ENCODE data around the gene PLA2G2A. TPM values are rescaled to one million over a fixed set of nuclear protein-coding genes. Genes with fewer than 3 reads are reported as not detected.

The PLA2G2A gene
- total and polyA plus RNA-seq, 9 of the 15 experiments (the other 6 are each of a cell fraction or from before 2014, with no cell fraction given), result not detected

- no peak for FAIRE-seq
- Histone ChIP-seq H4K20me1 (replicated peaks; ENCODE audit: control insufficient read depth, insufficient read depth, low read length) (no peaks in the 10 kb centered on the region), H3K79me2 (ENCODE audit: control insufficient read depth, insufficient read depth, low read length) (no peaks in the 10 kb centered on the region), H3K9me1 (ENCODE audit: control insufficient read depth, insufficient read depth, low read length) (no peaks in the 10 kb centered on the region), H3K27ac (ENCODE audit: extremely low read depth, low read depth, low read length) (no peak overlapping the region), H3K4me1 (replicated peaks in 1 of 2; ENCODE audit: control insufficient read depth in 2 of 2, insufficient read depth in 2 of 2, low read length in 2 of 2) (no peaks in the 10 kb centered on the region), H3K36me3 (ENCODE audit: control insufficient read depth, insufficient read depth, low read length) (no peaks in the 10 kb centered on the region), H3K27me3 (ENCODE audit: control insufficient read depth in 2 of 2, insufficient read depth in 2 of 2, low read length in 2 of 2) (peaks cover under 1% of the 10 kb centered on the region in 2 experiments; a peak in 3 of 5 replicates), H3K4me3 (no peak overlapping the region), H3K9ac (ENCODE audit: insufficient read depth in 1 of 2, low read depth in 2 of 2, low read length in 2 of 2) (no peak overlapping the region), H3K4me2 (ENCODE audit: insufficient read depth, low read length) (no peak overlapping the region), H2AFZ (ENCODE audit: low read depth, low read length) (no peak overlapping the region), H3K9me3 (replicated peaks; ENCODE audit: control insufficient read depth, insufficient read depth, low read depth, low read length) (peaks cover 2% of the 10 kb centered on the region; the same call in 1 of the 2 replicates)
- ChIA-PET CTCF (ENCODE audit: low intra/inter-chr PET ratio) (no interaction called here), POLR2A (interaction anchor here (0.7 to 0.8 kb wide), 2 partner anchors 13 to 26 kb away, joined by 3 read pairs; no protein-coding TSS in a partner anchor)
- WGBS (ENCODE audit: insufficient coverage, low coverage, missing lambda C conversion rate), result 0% methylated on average over 6 of the region's 7 CpGs
- BruUV-seq (replicated peaks), result no TSS peak
- in situ Hi-C loops (cut with MboI) (no loop called here), intact Hi-C loops (cut with micrococcal nuclease) (no loop called here)
- DNase-seq (ENCODE audit: extremely low read depth in 1 of 4, low spot score in 3 of 4), result no peak
- ATAC-seq, result no peak
- TF ChIP-seq FOXA1 (IDR thresholded peaks at IDR 0.05; ENCODE audit: borderline replicate concordance), result no peak
- no peak for TF ChIP-seq ZNF232 (CRISPR knock-in tag; IDR thresholded peaks at IDR 0.05)
- no peak for TF ChIP-seq MCM3 (IDR thresholded peaks at IDR 0.05)
- TF ChIP-seq KLF1 (tag; IDR thresholded peaks at IDR 0.05), result no peak
- TF ChIP-seq NR1H2 (CRISPR knock-in tag; IDR thresholded peaks at IDR 0.05), result no peak
- no peak for TF ChIP-seq ATF1 (CRISPR knock-in tag; IDR thresholded peaks at IDR 0.05)
- TF ChIP-seq ATF1 (tag; IDR thresholded peaks at IDR 0.05), result no peak
- no peak for TF ChIP-seq KHSRP (IDR thresholded peaks at IDR 0.05)
- TF ChIP-seq ZNF511 (CRISPR knock-in tag; IDR thresholded peaks at IDR 0.05), result no peak
- no peak for TF ChIP-seq FOXP4 (CRISPR knock-in tag; IDR thresholded peaks at IDR 0.05; ENCODE audit: borderline replicate concordance)
- TF ChIP-seq PHTF2 (CRISPR knock-in tag; IDR thresholded peaks at IDR 0.05), result no peak
- TF ChIP-seq KDM5B (IDR thresholded peaks at IDR 0.05; ENCODE audit: insufficient replicate concordance, low read depth, low read length), result no peak
- no peak for TF ChIP-seq MITF (IDR thresholded peaks at IDR 0.05)
- no peak for TF ChIP-seq ZBED1 (IDR thresholded peaks at IDR 0.05)
These were observed 45.1 kb downstream of the PLA2G2A start for GRCh38 chr1:19934336-19934735.
